Esophagus muscularis mucosa (tissue), 4 donors: ENCODE data around the gene TMCC1. TPM values are rescaled to one million over a fixed set of nuclear protein-coding genes. Genes with fewer than 3 reads are reported as not detected.
"Not testable (repeated sequence)": the region's sequence is repeated elsewhere in the genome, so short reads cannot be mapped to it uniquely, and the experiment has no call there.

Source experiments
- DNase-seq: peaks from one replicate; pipeline ENCODE4 v3.0.0-alpha.2; 2017; ENCODE audit errors: extremely low spot score
- H3K27ac ChIP-seq, 4 donors: fragments of 200-600 bp; sonication (generic); replicated peaks in 1 of 4; 1 replicate in 3 of 4; 2 replicates in 1 of 4; pipeline ENCODE4 v1.5.1; 2016 to 2019; ENCODE audit warnings: mild to moderate bottlenecking in 1 of 4
- H3K27me3 ChIP-seq, 4 donors: fragments of 200-600 bp; sonication (generic); one replicate each; pipeline versions ENCODE4 v1.5.1 to v1.6.0; 2016 to 2019
- H3K36me3 ChIP-seq, 4 donors: fragments of 200-600 bp; sonication (generic); one replicate each; pipeline ENCODE4 v1.5.1; 2016 to 2019
- H3K4me1 ChIP-seq, 4 donors: fragments of 200-600 bp; sonication (generic); one replicate each; pipeline ENCODE4 v1.5.1; 2016 to 2019
- H3K4me3 ChIP-seq, 4 donors: fragments of 200-600 bp; sonication (generic); 1 replicate in 2 of 4; 2 replicates in 2 of 4; pipeline ENCODE4 v1.5.1; 2016 to 2019; ENCODE audit warnings: mild to moderate bottlenecking in 4 of 4, moderate library complexity in 1 of 4
- H3K9me3 ChIP-seq, 4 donors: fragments of 200-600 bp; sonication (generic); 1 replicate in 3 of 4; 2 replicates in 1 of 4; pipeline ENCODE4 v1.5.1; 2016 to 2019
- CTCF ChIP-seq, 3 experiments: fragments of 200-600 bp in 2 of 3; fragments of 450-650 bp in 1 of 3; sonication (generic) in 2 of 3; IDR thresholded peaks; one replicate each; pipeline ENCODE4 v1.5.1; 2017 to 2019; ENCODE audit warnings: antibody characterized with exemption in 3 of 3, mild to moderate bottlenecking in 2 of 3, moderate library complexity in 1 of 3
- EP300 ChIP-seq: sonication (generic); formaldehyde crosslinking; IDR thresholded peaks from one replicate; pipeline ENCODE4 v1.6.1; 2017; ENCODE audit warnings: antibody characterized with exemption
- POLR2A ChIP-seq: fragments of 450-650 bp; IDR thresholded peaks from one replicate; pipeline ENCODE4 v1.6.1; 2017; ENCODE audit warnings: antibody characterized with exemption, moderate library complexity, mild to moderate bottlenecking, low read depth
- POLR2AphosphoS5 ChIP-seq, 2 donors: sonication (generic); formaldehyde crosslinking; IDR thresholded peaks; one replicate each; pipeline ENCODE4 v1.6.1; 2017; ENCODE audit warnings: antibody characterized with exemption in 2 of 2
- WGBS: methylation state at CpG from one replicate; pipeline ENCODE4 v1.1.5; 2018; 5-methylcytosine and 5-hydroxymethylcytosine counted together
- intact Hi-C: fragments of 100-400 bp; cut with DNase I; formaldehyde crosslinking; loops from one replicate; pipeline ENCODE4 v1.15.1; 2023
- total RNA-seq, 4 donors: library from RNA; depleted of rRNA; stranded (reverse); fragments of >200 nt; gene quantifications; one replicate each; pipeline versions ENCODE4 v1.1.0 to v1.2.1, GENCODE V29; 2016

Gene TMCC1
- total RNA-seq, 4 donors from 2014 or later = 24.5 to 36.2 (median 28.9) TPM

GRCh38 chr3:129857899-129858298 is 35.6 kb downstream of the TMCC1 start:
- intact Hi-C loops = no loop called here
- Histone ChIP-seq H3K36me3 (peaks cover 0 to 7% (median 4%) of the 10 kb centered on the region in 4 donors), H3K4me1 (peaks cover 17 to 21% (median 17%) of the 10 kb centered on the region in 4 donors), H3K27me3 (no peaks in the 10 kb centered on the region), H3K9me3 (no peaks in the 10 kb centered on the region), H3K4me3 (no peak overlapping the region), H3K27ac (no peak overlapping the region)
- no peak for DNase-seq
- TF ChIP-seq POLR2A = no peak
- TF ChIP-seq EP300 = no peak
- no peak for TF ChIP-seq CTCF (IDR thresholded peaks at IDR 0.05)
- no peak for TF ChIP-seq POLR2AphosphoS5 (IDR thresholded peaks at IDR 0.05)
- WGBS = 89% methylated on average over 1 of the region's 1 CpG

GRCh38 chr3:129856790-129857189 is 36.7 kb downstream of the TMCC1 start:
- H3K27ac ChIP-seq, H3K27me3 ChIP-seq, intact Hi-C loops, H3K36me3 ChIP-seq, DNase-seq, H3K9me3 ChIP-seq, H3K4me3 ChIP-seq: not testable (repeated sequence)
- peaks cover 17 to 21% (median 17%) of the 10 kb centered on the region in 4 donors for H3K4me1 ChIP-seq
- 58% methylated on average over 5 of the region's 5 CpGs for WGBS

GRCh38 chr3:129855832-129856419 is 37.6 kb downstream of the TMCC1 start:
- H3K36me3 ChIP-seq = peaks cover 0 to 8% (median 3%) of the 10 kb centered on the region in 4 donors
- H3K4me1 ChIP-seq = peaks cover 17 to 21% (median 17%) of the 10 kb centered on the region in 4 donors
- 79% methylated on average over 5 of the region's 5 CpGs for WGBS
- DNase-seq = no peak
- peak overlapping the region; percentile 8 to 35 (median 21) for H3K27ac ChIP-seq
- no peaks in the 10 kb centered on the region for H3K27me3 ChIP-seq
- TF ChIP-seq CTCF (IDR thresholded peaks at IDR 0.05) (no peak), POLR2AphosphoS5 (IDR thresholded peaks at IDR 0.05) (no peak), POLR2A (no peak), EP300 (no peak)
- no peak overlapping the region for H3K4me3 ChIP-seq
- no peaks in the 10 kb centered on the region for H3K9me3 ChIP-seq
- intact Hi-C loops = no loop called here

GRCh38 chr3:129855170-129855831 is 38.2 kb downstream of the TMCC1 start:
- Histone ChIP-seq H3K36me3 (peaks cover 0 to 4% (median 2%) of the 10 kb centered on the region in 4 donors), H3K27me3 (no peaks in the 10 kb centered on the region), H3K9me3 (no peaks in the 10 kb centered on the region), H3K27ac (peak overlapping the region; percentile 8 to 35 (median 24)), H3K4me1 (peaks cover 17 to 21% (median 17%) of the 10 kb centered on the region in 4 donors), H3K4me3 (no peak overlapping the region)
- DNase-seq = no peak
- TF ChIP-seq CTCF (IDR thresholded peaks at IDR 0.05) = no peak
- intact Hi-C loops = no loop called here
- WGBS = 73% methylated on average over 2 of the region's 2 CpGs

- H3K36me3 ChIP-seq = peaks cover 0 to 4% (median 2%) of the 10 kb centered on the region in 4 donors
- DNase-seq = no peak
- no peaks in the 10 kb centered on the region for H3K9me3 ChIP-seq
- H3K27ac ChIP-seq = no peak overlapping the region
- intact Hi-C loops = no loop called here
- peaks cover 17 to 21% (median 17%) of the 10 kb centered on the region in 4 donors for H3K4me1 ChIP-seq
- 100% methylated on average over 1 of the region's 1 CpG for WGBS
- H3K4me3 ChIP-seq = no peak overlapping the region
- TF ChIP-seq POLR2AphosphoS5 (IDR thresholded peaks at IDR 0.05) (no peak), EP300 (no peak), POLR2A (no peak), CTCF (IDR thresholded peaks at IDR 0.05) (no peak)
- no peaks in the 10 kb centered on the region for H3K27me3 ChIP-seq
These were observed 39.1 kb downstream of the TMCC1 start for GRCh38 chr3:129854460-129854859.
